ENCODE measurements around the gene SOSTDC1.

DNA sequence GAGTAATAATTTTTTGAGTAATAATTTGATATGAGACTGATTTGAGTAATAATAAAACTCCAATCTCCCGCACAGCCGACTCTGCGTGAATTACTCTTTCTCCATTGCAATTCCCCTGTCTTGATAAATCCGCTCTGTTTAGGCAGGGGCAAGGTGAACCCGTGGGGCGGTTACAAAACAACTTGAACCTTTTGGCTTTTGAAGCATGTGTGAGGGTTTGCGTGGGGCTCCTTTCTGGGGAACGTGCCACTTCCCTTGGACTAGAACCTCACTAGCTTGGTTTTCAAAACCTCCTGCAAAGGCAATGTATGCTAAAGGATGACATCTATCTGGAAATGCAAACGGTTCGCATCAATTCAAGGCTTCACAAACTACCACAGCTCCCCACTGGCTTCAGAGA, 45.7 kb downstream of the SOSTDC1 start:
- TF ChIP-seq, protein P1, sequence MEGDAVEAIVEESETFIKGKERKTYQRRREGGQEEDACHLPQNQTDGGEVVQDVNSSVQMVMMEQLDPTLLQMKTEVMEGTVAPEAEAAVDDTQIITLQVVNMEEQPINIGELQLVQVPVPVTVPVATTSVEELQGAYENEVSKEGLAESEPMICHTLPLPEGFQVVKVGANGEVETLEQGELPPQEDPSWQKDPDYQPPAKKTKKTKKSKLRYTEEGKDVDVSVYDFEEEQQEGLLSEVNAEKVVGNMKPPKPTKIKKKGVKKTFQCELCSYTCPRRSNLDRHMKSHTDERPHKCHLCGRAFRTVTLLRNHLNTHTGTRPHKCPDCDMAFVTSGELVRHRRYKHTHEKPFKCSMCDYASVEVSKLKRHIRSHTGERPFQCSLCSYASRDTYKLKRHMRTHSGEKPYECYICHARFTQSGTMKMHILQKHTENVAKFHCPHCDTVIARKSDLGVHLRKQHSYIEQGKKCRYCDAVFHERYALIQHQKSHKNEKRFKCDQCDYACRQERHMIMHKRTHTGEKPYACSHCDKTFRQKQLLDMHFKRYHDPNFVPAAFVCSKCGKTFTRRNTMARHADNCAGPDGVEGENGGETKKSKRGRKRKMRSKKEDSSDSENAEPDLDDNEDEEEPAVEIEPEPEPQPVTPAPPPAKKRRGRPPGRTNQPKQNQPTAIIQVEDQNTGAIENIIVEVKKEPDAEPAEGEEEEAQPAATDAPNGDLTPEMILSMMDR (tag by site-specific recombination; IDR thresholded peaks at IDR 0.05) = no peak
- TF ChIP-seq, protein P2, sequence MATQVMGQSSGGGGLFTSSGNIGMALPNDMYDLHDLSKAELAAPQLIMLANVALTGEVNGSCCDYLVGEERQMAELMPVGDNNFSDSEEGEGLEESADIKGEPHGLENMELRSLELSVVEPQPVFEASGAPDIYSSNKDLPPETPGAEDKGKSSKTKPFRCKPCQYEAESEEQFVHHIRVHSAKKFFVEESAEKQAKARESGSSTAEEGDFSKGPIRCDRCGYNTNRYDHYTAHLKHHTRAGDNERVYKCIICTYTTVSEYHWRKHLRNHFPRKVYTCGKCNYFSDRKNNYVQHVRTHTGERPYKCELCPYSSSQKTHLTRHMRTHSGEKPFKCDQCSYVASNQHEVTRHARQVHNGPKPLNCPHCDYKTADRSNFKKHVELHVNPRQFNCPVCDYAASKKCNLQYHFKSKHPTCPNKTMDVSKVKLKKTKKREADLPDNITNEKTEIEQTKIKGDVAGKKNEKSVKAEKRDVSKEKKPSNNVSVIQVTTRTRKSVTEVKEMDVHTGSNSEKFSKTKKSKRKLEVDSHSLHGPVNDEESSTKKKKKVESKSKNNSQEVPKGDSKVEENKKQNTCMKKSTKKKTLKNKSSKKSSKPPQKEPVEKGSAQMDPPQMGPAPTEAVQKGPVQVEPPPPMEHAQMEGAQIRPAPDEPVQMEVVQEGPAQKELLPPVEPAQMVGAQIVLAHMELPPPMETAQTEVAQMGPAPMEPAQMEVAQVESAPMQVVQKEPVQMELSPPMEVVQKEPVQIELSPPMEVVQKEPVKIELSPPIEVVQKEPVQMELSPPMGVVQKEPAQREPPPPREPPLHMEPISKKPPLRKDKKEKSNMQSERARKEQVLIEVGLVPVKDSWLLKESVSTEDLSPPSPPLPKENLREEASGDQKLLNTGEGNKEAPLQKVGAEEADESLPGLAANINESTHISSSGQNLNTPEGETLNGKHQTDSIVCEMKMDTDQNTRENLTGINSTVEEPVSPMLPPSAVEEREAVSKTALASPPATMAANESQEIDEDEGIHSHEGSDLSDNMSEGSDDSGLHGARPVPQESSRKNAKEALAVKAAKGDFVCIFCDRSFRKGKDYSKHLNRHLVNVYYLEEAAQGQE (tag by site-specific recombination; IDR thresholded peaks at IDR 0.05) = no peak
- TF ChIP-seq ZNF132 (tag by site-specific recombination; IDR thresholded peaks at IDR 0.05; ENCODE audit: borderline replicate concordance) (no peak), ZNF626 (tag by site-specific recombination; IDR thresholded peaks at IDR 0.05) (no peak), OVOL3 (tag by site-specific recombination; IDR thresholded peaks at IDR 0.05) (no peak), MZF1 (tag by site-specific recombination; IDR thresholded peaks at IDR 0.05; ENCODE audit: borderline replicate concordance) (no peak), ZNF530 (tag by site-specific recombination; IDR thresholded peaks at IDR 0.05; ENCODE audit: low read depth) (no peak), HOXC10 (CRISPR knock-in tag; IDR thresholded peaks at IDR 0.05) (no peak), ZNF677 (tag by site-specific recombination; IDR thresholded peaks at IDR 0.05) (no peak), ZBTB7A (tag by site-specific recombination; IDR thresholded peaks at IDR 0.05; ENCODE audit: low read depth) (no peak)
- TF ChIP-seq, protein P3, sequence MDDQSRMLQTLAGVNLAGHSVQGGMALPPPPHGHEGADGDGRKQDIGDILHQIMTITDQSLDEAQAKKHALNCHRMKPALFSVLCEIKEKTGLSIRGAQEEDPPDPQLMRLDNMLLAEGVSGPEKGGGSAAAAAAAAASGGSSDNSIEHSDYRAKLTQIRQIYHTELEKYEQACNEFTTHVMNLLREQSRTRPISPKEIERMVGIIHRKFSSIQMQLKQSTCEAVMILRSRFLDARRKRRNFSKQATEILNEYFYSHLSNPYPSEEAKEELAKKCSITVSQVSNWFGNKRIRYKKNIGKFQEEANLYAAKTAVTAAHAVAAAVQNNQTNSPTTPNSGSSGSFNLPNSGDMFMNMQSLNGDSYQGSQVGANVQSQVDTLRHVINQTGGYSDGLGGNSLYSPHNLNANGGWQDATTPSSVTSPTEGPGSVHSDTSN (CRISPR knock-in tag; IDR thresholded peaks at IDR 0.05) = no peak
